Panc1 (cell line): ENCODE measurements around the gene PDP2.

Source experiments
- POLR2AphosphoS5 ChIP-seq: IDR thresholded peaks from 2 replicates; pipeline ENCODE4 v1.6.1; 2012; ENCODE audit warnings: mild to moderate bottlenecking, low read depth, low read length, moderate library complexity
- TCF7L2 ChIP-seq: IDR thresholded peaks from 2 replicates; pipeline ENCODE4 v1.6.1; 2011; ENCODE audit warnings: mild to moderate bottlenecking, low read depth, low read length, inconsistent platforms
- TF ChIP-seq, protein P1 (sequence below): fragments of 450-650 bp; IDR thresholded peaks from 2 replicates; pipeline ENCODE4 v1.5.1; 2017; ENCODE audit warnings: mild to moderate bottlenecking

DNA sequence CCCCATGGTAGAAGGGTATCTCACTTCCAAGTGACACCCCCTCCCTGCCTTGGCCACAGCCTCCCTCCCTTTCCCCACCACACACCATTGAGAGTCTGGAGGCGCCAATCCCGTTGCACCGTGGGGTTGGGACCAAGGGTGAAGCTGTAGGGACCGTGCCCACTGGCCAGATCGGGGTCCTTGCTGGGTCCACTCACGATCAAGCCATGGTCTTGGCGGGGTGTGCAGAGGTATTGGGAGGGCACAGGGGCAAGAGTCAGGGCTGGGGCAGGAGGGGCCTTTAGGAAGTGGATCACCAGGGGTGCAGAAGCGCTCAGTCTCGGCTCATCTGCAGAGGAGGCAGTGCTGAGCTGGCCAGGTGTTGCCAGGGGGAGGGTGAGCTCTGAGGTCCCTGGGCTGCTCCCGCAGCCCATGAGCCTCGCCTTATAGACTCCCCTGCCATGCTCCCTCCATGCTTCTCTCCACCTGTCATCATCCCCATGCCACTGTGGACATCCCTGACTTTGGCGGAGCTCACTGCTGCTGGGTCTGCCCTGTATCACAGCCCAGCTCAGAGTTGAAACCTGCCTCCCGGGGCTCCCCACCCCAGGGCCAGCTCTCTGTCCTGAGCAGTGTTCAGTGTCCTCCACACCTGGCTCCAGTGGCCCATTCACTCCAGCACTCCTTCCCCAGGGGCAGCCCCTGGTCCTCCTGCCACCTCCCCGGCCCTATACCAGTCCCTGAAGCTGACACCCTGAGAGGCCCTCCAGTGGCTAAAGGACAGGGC is 30.0 kb downstream of the PDP2 start:
- TF ChIP-seq, protein P1, sequence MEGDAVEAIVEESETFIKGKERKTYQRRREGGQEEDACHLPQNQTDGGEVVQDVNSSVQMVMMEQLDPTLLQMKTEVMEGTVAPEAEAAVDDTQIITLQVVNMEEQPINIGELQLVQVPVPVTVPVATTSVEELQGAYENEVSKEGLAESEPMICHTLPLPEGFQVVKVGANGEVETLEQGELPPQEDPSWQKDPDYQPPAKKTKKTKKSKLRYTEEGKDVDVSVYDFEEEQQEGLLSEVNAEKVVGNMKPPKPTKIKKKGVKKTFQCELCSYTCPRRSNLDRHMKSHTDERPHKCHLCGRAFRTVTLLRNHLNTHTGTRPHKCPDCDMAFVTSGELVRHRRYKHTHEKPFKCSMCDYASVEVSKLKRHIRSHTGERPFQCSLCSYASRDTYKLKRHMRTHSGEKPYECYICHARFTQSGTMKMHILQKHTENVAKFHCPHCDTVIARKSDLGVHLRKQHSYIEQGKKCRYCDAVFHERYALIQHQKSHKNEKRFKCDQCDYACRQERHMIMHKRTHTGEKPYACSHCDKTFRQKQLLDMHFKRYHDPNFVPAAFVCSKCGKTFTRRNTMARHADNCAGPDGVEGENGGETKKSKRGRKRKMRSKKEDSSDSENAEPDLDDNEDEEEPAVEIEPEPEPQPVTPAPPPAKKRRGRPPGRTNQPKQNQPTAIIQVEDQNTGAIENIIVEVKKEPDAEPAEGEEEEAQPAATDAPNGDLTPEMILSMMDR: no peak
- TF ChIP-seq POLR2AphosphoS5 (no peak), TCF7L2 (no peak)
